ENCODE data around the gene RAD51D.
"Not testable (repeated sequence)": the region's sequence is repeated elsewhere in the genome, so short reads cannot be mapped to it uniquely, and the experiment has no call there.

DNA sequence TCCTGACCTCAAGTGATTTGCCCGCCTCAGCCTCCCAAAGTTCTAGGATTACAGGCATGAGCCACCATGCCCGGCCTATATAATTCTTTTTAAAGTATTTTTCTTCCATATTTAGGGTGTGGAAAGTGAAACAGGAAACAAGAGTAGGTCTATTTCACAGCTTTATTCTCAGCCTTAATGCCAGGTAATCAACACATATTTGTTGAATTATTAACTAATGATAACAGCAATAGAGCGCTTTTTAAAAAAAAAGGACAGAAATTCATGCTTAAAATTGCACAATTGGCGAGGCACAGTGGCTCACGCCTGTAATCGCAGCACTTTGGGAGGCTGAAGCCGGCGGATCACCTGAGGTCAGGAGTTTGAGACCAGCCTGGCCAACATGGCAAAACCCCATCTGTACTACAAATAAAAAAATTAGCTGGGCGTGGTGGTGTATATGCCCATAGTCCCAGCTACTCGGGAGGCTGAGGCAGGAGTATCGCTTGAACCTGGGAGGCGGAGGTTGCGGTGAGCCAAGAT, 74.1 kb downstream of the RAD51D start:
- TF ChIP-seq, protein P1, sequence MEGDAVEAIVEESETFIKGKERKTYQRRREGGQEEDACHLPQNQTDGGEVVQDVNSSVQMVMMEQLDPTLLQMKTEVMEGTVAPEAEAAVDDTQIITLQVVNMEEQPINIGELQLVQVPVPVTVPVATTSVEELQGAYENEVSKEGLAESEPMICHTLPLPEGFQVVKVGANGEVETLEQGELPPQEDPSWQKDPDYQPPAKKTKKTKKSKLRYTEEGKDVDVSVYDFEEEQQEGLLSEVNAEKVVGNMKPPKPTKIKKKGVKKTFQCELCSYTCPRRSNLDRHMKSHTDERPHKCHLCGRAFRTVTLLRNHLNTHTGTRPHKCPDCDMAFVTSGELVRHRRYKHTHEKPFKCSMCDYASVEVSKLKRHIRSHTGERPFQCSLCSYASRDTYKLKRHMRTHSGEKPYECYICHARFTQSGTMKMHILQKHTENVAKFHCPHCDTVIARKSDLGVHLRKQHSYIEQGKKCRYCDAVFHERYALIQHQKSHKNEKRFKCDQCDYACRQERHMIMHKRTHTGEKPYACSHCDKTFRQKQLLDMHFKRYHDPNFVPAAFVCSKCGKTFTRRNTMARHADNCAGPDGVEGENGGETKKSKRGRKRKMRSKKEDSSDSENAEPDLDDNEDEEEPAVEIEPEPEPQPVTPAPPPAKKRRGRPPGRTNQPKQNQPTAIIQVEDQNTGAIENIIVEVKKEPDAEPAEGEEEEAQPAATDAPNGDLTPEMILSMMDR (IDR thresholded peaks at IDR 0.05; ENCODE audit: insufficient read depth, low read depth, low read length) = not testable (repeated sequence)
- TF ChIP-seq EZH2 (IDR thresholded peaks at IDR 0.05; ENCODE audit: insufficient read depth, low read length) = not testable (repeated sequence)

All from astrocyte (in vitro differentiated cells and primary cell).